Measurements from ENCODE around the gene NWD2. TPM values are rescaled to one million over a fixed set of nuclear protein-coding genes. Genes with fewer than 3 reads are reported as not detected.

NWD2 gene
- polyA plus RNA-seq, 1 donor (not counting 4 experiments of a cell fraction or from before 2014, with no cell fraction given): 0.10 TPM

DNA sequence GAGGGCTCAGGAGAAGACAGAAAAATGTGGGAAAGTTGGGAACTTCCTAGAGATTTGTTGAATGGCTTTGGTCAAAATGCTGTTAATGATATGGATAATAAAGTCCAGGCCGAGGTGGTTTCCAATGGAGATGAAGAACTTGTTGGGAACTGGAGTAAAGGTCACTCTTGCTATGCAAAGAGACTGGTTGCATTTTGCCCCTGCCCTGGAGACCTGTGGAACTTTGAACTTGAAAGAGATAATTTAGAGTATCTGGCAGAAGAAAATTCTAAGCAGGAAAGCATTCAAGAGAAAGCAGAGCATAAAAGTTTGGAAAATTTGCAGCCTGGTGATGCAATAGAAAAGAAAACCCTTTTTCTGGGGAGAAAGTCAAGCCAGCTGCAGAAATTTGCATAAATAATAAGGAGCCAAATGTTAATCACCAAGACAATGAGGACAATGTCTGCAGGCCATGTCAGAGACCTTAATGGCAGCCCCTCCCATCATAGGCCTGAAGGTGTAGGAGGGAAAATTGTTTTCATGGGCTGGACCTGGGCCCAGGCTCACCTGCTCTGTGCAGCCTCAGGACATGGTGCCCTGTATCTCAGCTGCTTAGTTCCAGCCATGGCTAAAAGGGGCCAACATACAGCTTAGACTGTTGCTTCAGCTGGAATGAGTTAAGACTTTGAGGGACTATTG is 237.8 kb downstream of the NWD2 start:
- Histone ChIP-seq H2AFZ (ENCODE audit: control insufficient read depth, low read length) (no peak overlapping the region), H3K27me3 (ENCODE audit: control insufficient read depth, extremely low read depth, insufficient read depth, low read length) (no peaks in the 10 kb centered on the region), H3K27ac (ENCODE audit: control insufficient read depth, insufficient read depth, low read length) (no peak overlapping the region), H4K20me1 (ENCODE audit: control insufficient read depth, extremely low read depth, insufficient read depth, low read length) (no peaks in the 10 kb centered on the region), H3K9me1 (ENCODE audit: control insufficient read depth, extremely low read depth, insufficient read depth, low read length) (no peaks in the 10 kb centered on the region), H3K36me3 (ENCODE audit: control insufficient read depth in 2 of 2, extremely low read depth in 1 of 2, insufficient read depth in 2 of 2, low read length in 2 of 2) (no peaks in the 10 kb centered on the region), H3K4me2 (ENCODE audit: control insufficient read depth, extremely low read depth, insufficient read depth, low read depth, low read length) (no peak overlapping the region), H3K9me3 (ENCODE audit: control insufficient read depth, low read depth, low read length) (no peaks in the 10 kb centered on the region), H3K79me2 (ENCODE audit: control insufficient read depth, insufficient read depth, low read length) (no peaks in the 10 kb centered on the region), H3K9ac (ENCODE audit: control insufficient read depth, extremely low read depth, insufficient read depth, low read length) (no peak overlapping the region), H3K4me3 (ENCODE audit: control insufficient read depth in 2 of 3, extremely low read depth in 1 of 3, insufficient read depth in 2 of 3, low read depth in 1 of 3, low read length in 3 of 3) (no peak overlapping the region), H3K4me1 (ENCODE audit: control insufficient read depth, extremely low read depth, insufficient read depth, low read length) (no peaks in the 10 kb centered on the region)
- dilution Hi-C loops (cut with MboI; ENCODE audit: extremely low pct_ligation_motif_present, low sequenced_read_pairs): no loop called here
- FAIRE-seq (no peak), DNase-seq (ENCODE audit: low read depth, low spot score) (no peak)
- TF ChIP-seq EZH2 (IDR thresholded peaks at IDR 0.05; ENCODE audit: low read length): no peak
- TF ChIP-seq, protein P1, sequence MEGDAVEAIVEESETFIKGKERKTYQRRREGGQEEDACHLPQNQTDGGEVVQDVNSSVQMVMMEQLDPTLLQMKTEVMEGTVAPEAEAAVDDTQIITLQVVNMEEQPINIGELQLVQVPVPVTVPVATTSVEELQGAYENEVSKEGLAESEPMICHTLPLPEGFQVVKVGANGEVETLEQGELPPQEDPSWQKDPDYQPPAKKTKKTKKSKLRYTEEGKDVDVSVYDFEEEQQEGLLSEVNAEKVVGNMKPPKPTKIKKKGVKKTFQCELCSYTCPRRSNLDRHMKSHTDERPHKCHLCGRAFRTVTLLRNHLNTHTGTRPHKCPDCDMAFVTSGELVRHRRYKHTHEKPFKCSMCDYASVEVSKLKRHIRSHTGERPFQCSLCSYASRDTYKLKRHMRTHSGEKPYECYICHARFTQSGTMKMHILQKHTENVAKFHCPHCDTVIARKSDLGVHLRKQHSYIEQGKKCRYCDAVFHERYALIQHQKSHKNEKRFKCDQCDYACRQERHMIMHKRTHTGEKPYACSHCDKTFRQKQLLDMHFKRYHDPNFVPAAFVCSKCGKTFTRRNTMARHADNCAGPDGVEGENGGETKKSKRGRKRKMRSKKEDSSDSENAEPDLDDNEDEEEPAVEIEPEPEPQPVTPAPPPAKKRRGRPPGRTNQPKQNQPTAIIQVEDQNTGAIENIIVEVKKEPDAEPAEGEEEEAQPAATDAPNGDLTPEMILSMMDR (optimal IDR thresholded peaks at IDR 0.05 in 1 of 3, IDR thresholded peaks at IDR 0.05 in 1 of 3, conservative IDR thresholded peaks at IDR 0.05 in 1 of 3; ENCODE audit: extremely low read depth in 1 of 3, insufficient read depth in 2 of 3, low read length in 3 of 3): no peak

DNA sequence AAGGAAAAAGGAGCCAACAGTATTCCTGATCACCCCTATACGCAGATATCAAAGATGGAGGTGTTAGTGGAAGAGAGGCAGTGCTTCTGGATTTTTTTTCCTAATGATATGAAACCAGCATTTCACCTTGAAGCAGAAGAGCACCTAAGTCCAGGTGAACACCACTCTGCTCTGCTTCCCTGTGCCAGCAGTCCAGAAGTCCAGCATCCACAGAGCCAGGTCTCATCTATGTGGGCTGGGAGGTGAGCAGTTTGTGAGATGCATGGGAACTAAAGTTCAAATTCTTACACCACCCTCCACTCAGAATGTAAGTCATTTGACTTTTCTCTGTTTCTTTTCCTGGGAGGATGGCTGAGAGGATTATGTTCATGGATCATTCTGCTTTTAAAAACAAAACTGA is 239.1 kb downstream of the NWD2 start:
- FAIRE-seq: no peak

More for the DNA sequence above, 239.1 kb downstream of the NWD2 start:
- Histone ChIP-seq H3K4me3 (ENCODE audit: control insufficient read depth in 2 of 3, extremely low read depth in 1 of 3, insufficient read depth in 2 of 3, low read depth in 1 of 3, low read length in 3 of 3) (no peak overlapping the region), H3K27ac (ENCODE audit: control insufficient read depth, insufficient read depth, low read length) (no peak overlapping the region), H4K20me1 (ENCODE audit: control insufficient read depth, extremely low read depth, insufficient read depth, low read length) (no peaks in the 10 kb centered on the region), H3K9me3 (ENCODE audit: control insufficient read depth, low read depth, low read length) (no peaks in the 10 kb centered on the region), H3K4me2 (ENCODE audit: control insufficient read depth, extremely low read depth, insufficient read depth, low read depth, low read length) (no peak overlapping the region), H2AFZ (ENCODE audit: control insufficient read depth, low read length) (no peak overlapping the region), H3K4me1 (ENCODE audit: control insufficient read depth, extremely low read depth, insufficient read depth, low read length) (no peaks in the 10 kb centered on the region), H3K27me3 (ENCODE audit: control insufficient read depth, extremely low read depth, insufficient read depth, low read length) (no peaks in the 10 kb centered on the region), H3K9me1 (ENCODE audit: control insufficient read depth, extremely low read depth, insufficient read depth, low read length) (no peaks in the 10 kb centered on the region), H3K36me3 (ENCODE audit: control insufficient read depth in 2 of 2, extremely low read depth in 1 of 2, insufficient read depth in 2 of 2, low read length in 2 of 2) (no peaks in the 10 kb centered on the region), H3K79me2 (ENCODE audit: control insufficient read depth, insufficient read depth, low read length) (no peaks in the 10 kb centered on the region), H3K9ac (ENCODE audit: control insufficient read depth, extremely low read depth, insufficient read depth, low read length) (no peak overlapping the region)
- no peak for TF ChIP-seq EZH2 (IDR thresholded peaks at IDR 0.05; ENCODE audit: low read length)
- TF ChIP-seq, protein P1 (optimal IDR thresholded peaks at IDR 0.05 in 1 of 3, IDR thresholded peaks at IDR 0.05 in 1 of 3, conservative IDR thresholded peaks at IDR 0.05 in 1 of 3; ENCODE audit: extremely low read depth in 1 of 3, insufficient read depth in 2 of 3, low read length in 3 of 3): no peak
- dilution Hi-C loops (cut with MboI; ENCODE audit: extremely low pct_ligation_motif_present, low sequenced_read_pairs): no loop called here
- no peak for DNase-seq (ENCODE audit: low read depth, low spot score)

Data from keratinocyte (primary cell).